Mammary epithelial cell (primary cell): ENCODE results near the gene KLHL5.

ENCODE experiments used
- EZH2 ChIP-seq: IDR thresholded peaks from 2 replicates; pipeline ENCODE4 v1.6.1; 2012; ENCODE audit warnings: low read length, inconsistent platforms, borderline replicate concordance
- TF ChIP-seq, protein P1 (sequence below), 2 donors: IDR thresholded peaks in 1 of 2; conservative IDR thresholded peaks in 1 of 2; 2 replicates each; pipeline ENCODE4 v1.5.1; 2011 to 2012; ENCODE audit warnings: inconsistent platforms in 2 of 2, low read length in 2 of 2, mild to moderate bottlenecking in 2 of 2, control low read depth in 1 of 2, low read depth in 1 of 2; ENCODE audit not compliant: insufficient read depth in 1 of 2; ENCODE audit errors: extremely low read depth in 1 of 2

DNA sequence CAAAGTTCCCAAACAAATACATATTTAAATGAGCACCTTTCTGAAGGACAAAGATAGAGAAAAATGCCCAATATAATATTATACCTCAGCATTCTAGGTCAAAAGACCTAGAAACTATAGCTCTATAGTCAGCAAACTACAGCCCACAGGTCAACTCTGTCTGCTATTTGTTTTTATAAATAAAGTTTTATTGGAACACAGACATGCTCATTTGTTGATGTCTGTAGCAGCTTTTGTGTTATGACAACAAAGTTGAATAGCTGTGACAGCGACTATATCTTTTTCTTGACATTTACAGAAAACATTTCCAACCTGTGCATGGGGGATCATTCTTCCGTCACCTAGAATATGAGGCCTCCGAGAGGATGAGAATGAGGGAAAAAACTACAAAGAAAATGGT lies 71.6 kb downstream of the KLHL5 start:
- TF ChIP-seq, protein P1, sequence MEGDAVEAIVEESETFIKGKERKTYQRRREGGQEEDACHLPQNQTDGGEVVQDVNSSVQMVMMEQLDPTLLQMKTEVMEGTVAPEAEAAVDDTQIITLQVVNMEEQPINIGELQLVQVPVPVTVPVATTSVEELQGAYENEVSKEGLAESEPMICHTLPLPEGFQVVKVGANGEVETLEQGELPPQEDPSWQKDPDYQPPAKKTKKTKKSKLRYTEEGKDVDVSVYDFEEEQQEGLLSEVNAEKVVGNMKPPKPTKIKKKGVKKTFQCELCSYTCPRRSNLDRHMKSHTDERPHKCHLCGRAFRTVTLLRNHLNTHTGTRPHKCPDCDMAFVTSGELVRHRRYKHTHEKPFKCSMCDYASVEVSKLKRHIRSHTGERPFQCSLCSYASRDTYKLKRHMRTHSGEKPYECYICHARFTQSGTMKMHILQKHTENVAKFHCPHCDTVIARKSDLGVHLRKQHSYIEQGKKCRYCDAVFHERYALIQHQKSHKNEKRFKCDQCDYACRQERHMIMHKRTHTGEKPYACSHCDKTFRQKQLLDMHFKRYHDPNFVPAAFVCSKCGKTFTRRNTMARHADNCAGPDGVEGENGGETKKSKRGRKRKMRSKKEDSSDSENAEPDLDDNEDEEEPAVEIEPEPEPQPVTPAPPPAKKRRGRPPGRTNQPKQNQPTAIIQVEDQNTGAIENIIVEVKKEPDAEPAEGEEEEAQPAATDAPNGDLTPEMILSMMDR (conservative IDR thresholded peaks at IDR 0.05 in 1 of 2, IDR thresholded peaks at IDR 0.05 in 1 of 2; ENCODE audit: extremely low read depth in 1 of 2, insufficient read depth in 1 of 2, low read depth in 1 of 2, low read length in 2 of 2): no peak
- TF ChIP-seq EZH2: no peak
